Measurements from ENCODE around the gene TESMIN.

The TESMIN gene

DNA sequence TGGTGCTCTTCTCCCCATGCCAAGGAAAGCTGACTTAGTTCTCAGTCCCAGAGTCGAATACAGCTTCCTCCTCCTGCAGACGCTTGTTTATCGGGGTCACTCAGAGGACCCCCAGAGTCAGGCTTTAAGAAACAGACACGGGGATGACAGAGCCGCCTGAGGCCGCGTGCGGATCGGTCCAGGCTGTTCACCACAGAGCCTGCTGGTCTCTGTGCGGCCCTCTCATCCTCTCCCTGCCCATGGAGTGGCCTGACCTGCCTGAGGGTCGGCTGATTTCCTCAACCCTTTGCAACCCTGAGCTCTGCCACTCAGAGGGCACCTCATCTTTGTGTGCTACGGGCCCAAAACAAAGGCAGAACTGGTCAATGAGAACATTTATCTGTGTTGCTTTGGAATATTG, 64.8 kb downstream of the TESMIN start:
- Histone ChIP-seq H3K27ac (no peak overlapping the region), H3K4me1 (peaks cover 0 to 15% (median 12%) of the 10 kb centered on the region in 4 donors), H3K36me3 (no peaks in the 10 kb centered on the region), H3K27me3 (peaks cover 0 to 74% of the 10 kb centered on the region in 2 donors), H3K4me3 (no peak overlapping the region), H3K9me3 (no peaks in the 10 kb centered on the region)
- no peak for DNase-seq
- intact Hi-C loops (cut with DNase I; ENCODE audit: low total_unique reads), result no loop called here
- TF ChIP-seq, protein P1, sequence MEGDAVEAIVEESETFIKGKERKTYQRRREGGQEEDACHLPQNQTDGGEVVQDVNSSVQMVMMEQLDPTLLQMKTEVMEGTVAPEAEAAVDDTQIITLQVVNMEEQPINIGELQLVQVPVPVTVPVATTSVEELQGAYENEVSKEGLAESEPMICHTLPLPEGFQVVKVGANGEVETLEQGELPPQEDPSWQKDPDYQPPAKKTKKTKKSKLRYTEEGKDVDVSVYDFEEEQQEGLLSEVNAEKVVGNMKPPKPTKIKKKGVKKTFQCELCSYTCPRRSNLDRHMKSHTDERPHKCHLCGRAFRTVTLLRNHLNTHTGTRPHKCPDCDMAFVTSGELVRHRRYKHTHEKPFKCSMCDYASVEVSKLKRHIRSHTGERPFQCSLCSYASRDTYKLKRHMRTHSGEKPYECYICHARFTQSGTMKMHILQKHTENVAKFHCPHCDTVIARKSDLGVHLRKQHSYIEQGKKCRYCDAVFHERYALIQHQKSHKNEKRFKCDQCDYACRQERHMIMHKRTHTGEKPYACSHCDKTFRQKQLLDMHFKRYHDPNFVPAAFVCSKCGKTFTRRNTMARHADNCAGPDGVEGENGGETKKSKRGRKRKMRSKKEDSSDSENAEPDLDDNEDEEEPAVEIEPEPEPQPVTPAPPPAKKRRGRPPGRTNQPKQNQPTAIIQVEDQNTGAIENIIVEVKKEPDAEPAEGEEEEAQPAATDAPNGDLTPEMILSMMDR (IDR thresholded peaks at IDR 0.05), result no peak

DNA sequence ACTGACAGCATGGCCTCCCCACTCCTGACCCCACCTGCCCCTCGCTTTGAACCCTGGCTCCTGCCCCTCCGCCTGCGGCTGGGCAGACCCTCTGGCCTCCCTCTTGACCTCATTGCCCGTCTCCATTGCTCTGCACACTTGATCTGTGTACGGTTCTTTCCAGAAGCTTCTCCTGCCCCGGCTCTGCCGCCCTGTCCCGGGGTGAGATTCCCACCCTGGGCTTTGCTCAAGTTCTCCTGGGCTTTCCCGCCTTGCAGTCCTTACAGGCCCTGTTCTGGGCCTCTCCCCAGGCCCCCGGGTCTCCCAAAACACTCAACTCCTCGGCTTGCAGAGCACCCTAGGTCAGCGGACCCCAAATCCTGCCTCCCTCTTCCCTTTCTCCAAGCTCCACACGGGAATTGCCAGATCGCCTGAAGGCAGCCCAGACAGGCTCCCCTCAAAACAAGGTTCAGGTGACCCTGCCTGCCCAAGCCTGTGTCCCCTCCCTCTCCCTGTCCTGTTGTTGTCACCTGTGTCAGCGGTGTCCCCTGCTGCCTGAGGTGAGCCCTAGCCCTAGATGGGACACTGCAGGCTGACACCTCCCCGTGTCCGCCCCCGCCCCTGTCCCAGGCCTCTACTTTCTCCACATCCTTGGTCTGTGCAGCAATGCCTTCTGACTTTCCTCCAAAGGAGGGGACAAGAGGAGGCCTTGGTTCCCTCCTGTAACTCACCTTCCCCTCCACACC, 65.5 kb downstream of the TESMIN start:
- TF ChIP-seq, protein P1 (IDR thresholded peaks at IDR 0.05), result no peak
- Histone ChIP-seq H3K4me1 (peaks cover 0 to 15% (median 12%) of the 10 kb centered on the region in 4 donors), H3K4me3 (no peak overlapping the region), H3K9me3 (no peaks in the 10 kb centered on the region), H3K27me3 (peaks cover 0 to 70% of the 10 kb centered on the region in 2 donors), H3K27ac (no peak overlapping the region), H3K36me3 (no peaks in the 10 kb centered on the region)
- no peak for DNase-seq
- intact Hi-C loops (cut with DNase I; ENCODE audit: low total_unique reads), result no loop called here

DNA sequence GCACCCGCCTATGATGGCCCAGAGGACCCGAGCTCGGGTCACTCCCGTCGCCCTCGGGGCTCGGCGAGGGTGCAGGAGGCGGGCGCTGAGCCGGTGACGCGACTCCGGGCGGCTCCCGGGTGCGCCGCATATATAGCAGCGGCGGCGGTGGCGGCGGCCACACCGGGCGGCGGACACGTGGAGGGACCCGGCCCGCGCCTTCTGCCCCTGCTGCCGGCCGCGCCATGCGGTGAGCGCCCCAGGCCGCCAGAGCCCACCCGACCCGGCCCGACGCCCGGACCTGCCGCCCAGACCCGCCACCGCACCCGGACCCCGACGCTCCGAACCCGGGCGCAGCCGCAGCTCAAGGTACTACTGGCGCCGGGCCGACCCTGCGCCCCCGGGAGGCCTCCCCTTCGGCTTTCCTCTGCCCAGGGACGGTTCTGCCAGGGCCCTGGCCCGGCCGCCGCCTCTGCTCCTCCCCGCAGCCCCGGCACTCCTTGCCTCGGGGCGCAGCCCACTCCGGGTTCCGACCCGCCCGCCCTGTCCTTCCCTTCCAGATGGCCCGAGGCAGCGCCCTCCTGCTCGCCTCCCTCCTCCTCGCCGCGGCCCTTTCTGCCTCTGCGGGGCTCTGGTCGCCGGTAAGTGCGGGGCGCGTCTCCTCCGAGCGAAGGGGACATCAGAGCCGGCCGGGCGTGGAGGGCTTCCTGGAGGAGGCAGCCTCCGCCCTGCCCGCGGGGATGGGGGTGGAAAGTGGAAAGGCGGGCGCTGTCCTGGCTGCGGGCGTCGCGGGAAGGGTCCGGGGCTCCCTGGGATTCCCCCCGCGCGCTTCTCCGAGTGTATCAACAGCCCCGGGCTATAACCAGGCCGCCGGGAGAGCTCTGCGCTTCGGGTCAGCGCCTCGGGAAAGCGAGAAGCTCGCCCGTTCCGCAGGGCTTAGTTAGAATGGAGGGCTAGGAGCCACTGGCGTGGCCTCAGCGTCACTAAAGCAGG, 66.6 kb downstream of the TESMIN start, which contains the start of gene GAL:
Gene GAL, plus strand, starts transcription at position 160 of the 972 bp plus-strand sequence. Its CDS starts 380 bp downstream, at position 540.
- TF ChIP-seq, protein P1 (IDR thresholded peaks at IDR 0.05), result no peak
- peak within 1 kb of the TSS; percentile 10 to 40 for H3K4me3 ChIP-seq
- DNase-seq, result no peak
- peaks cover 0 to 15% (median 12%) of the 10 kb centered on the region in 4 donors for H3K4me1 ChIP-seq
- no peaks in the 10 kb centered on the region for H3K9me3 ChIP-seq
- H3K27ac ChIP-seq, result no peak within 1 kb of the TSS
- intact Hi-C loops (cut with DNase I; ENCODE audit: low total_unique reads), result no loop called here
- H3K36me3 ChIP-seq, result no peaks in the 10 kb centered on the region
- H3K27me3 ChIP-seq, result peaks cover 0 to 59% of the 10 kb centered on the region in 2 donors

DNA sequence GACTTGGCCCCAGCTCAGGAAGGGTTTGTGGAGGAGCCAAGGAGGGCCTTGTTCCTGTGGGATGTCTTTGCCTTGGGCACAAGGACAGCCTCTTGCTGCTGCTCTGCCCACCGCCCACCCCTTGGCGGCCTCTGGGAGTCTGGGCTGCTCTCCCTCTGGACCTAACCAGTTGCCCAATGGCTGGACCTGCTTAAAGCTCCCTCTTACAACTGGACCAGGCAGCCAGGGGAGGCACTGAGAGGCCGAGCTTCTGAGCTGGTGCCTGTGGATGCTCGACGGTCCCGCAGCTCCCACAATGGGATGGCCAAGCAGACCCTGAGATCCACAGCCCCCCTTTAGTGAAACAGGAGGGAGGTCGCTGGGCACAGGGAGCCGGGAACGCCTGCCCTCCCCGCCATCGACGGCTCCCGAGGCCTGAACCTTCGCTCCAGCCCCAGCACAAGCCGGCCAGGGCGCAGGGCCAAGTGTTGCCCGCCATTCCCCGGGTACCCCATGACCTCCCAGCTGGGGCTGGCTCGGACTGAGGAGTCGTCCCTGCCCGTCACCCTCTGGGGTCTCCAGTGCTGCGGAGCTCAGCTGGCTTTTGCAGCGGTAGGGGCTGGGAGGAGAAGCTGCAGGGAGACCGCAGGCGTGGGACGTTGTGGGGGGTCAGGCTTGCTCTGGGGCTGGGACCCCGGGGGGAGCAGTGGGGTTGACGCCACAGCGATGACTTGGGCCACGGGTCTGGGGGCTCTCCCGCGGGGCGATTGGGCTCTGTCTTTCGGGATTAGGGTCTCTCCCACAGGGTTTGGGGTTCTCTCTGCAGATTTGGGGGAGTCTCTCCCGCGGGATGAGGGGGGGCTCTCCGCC, 67.6 kb downstream of the TESMIN start:
- peak overlapping the region in 1 of 2 donors; percentile 40 for H3K4me3 ChIP-seq
- H3K4me1 ChIP-seq, result peaks cover 0 to 15% (median 12%) of the 10 kb centered on the region in 4 donors
- H3K27me3 ChIP-seq, result peaks cover 0 to 52% of the 10 kb centered on the region in 2 donors
- DNase-seq, result no peak
- H3K27ac ChIP-seq, result no peak overlapping the region
- no peaks in the 10 kb centered on the region for H3K9me3 ChIP-seq
- no peaks in the 10 kb centered on the region for H3K36me3 ChIP-seq
- TF ChIP-seq, protein P1 (IDR thresholded peaks at IDR 0.05), result no peak
- intact Hi-C loops (cut with DNase I; ENCODE audit: low total_unique reads), result no loop called here

DNA sequence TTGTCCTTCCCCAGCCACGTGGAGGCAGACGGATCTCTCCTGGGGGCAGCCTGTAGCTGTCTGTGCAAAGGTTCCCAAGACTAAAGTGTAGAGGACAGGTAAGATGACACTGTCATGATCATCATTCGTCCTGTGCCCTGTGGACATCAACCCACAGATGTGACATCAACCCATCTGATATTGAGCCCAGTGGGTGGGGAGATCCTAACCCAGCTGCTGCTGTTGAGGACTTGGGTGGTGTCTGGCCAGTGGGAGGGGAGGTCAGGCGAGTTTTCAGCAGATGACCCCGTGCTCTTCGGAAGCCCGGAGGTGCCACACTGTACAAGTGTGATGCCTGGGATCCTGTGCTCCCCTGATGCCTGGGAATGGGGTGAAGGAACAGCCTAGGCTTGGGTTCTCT, 68.2 kb downstream of the TESMIN start:
- H3K9me3 ChIP-seq, result no peaks in the 10 kb centered on the region
- no peak overlapping the region for H3K4me3 ChIP-seq
- no peaks in the 10 kb centered on the region for H3K36me3 ChIP-seq
- intact Hi-C loops (cut with DNase I; ENCODE audit: low total_unique reads), result no loop called here
- DNase-seq, result no peak
- H3K4me1 ChIP-seq, result peaks cover 0 to 15% (median 12%) of the 10 kb centered on the region in 4 donors
- no peak overlapping the region for H3K27ac ChIP-seq
- TF ChIP-seq, protein P1 (IDR thresholded peaks at IDR 0.05), result no peak
- H3K27me3 ChIP-seq, result peaks cover 0 to 50% of the 10 kb centered on the region in 2 donors
